ENCODE data around the gene PMF1. TPM values are rescaled to one million over a fixed set of nuclear protein-coding genes. Genes with fewer than 3 reads are reported as not detected.

The PMF1 gene
- total and polyA plus RNA-seq, 2 donors from 2014 or later: 65.6 to 110 TPM

Other genes with a start within 250 kb of the PMF1 start
- gene ARHGEF2, start 234.5 kb upstream of the PMF1 start, total RNA-seq: 99.6 TPM
- 32.3 TPM for gene ARHGEF2, start 234.5 kb upstream of the PMF1 start, polyA plus RNA-seq (ENCODE audit: insufficient read depth, low read depth, low replicate concordance)
- 175 TPM for gene SSR2, start 192.1 kb upstream of the PMF1 start, total RNA-seq
- gene SSR2, start 192.1 kb upstream of the PMF1 start, polyA plus RNA-seq (ENCODE audit: insufficient read depth, low read depth, low replicate concordance): 300 TPM
- gene UBQLN4, start 159.2 kb upstream of the PMF1 start, total RNA-seq: 24.5 TPM
- gene UBQLN4, start 159.2 kb upstream of the PMF1 start, polyA plus RNA-seq (ENCODE audit: insufficient read depth, low read depth, low replicate concordance): 24.6 TPM
- gene LAMTOR2, start 158.2 kb upstream of the PMF1 start, total RNA-seq: 50.8 TPM
- 200 TPM for gene LAMTOR2, start 158.2 kb upstream of the PMF1 start, polyA plus RNA-seq (ENCODE audit: insufficient read depth, low read depth, low replicate concordance)
- gene RAB25, start 151.8 kb upstream of the PMF1 start, total RNA-seq: 51.4 TPM
- gene RAB25, start 151.8 kb upstream of the PMF1 start, polyA plus RNA-seq (ENCODE audit: insufficient read depth, low read depth, low replicate concordance): 73.0 TPM
- gene MEX3A, start 130.5 kb upstream of the PMF1 start, total RNA-seq: 1.7 TPM
- gene MEX3A, start 130.5 kb upstream of the PMF1 start, polyA plus RNA-seq (ENCODE audit: insufficient read depth, low read depth, low replicate concordance): 1.0 TPM
- 384 TPM for gene LMNA, start 98.3 kb upstream of the PMF1 start, total RNA-seq
- 145 TPM for gene LMNA, start 98.3 kb upstream of the PMF1 start, polyA plus RNA-seq (ENCODE audit: insufficient read depth, low read depth, low replicate concordance)
- gene SEMA4A, start 59.4 kb upstream of the PMF1 start, total RNA-seq: 45.9 TPM
- 16.4 TPM for gene SEMA4A, start 59.4 kb upstream of the PMF1 start, polyA plus RNA-seq (ENCODE audit: insufficient read depth, low read depth, low replicate concordance)
- gene SLC25A44, start 18.9 kb upstream of the PMF1 start, total RNA-seq: 28.1 TPM
- gene SLC25A44, start 18.9 kb upstream of the PMF1 start, polyA plus RNA-seq (ENCODE audit: insufficient read depth, low read depth, low replicate concordance): 29.0 TPM
- gene BGLAP, start 29.2 kb downstream of the PMF1 start, total RNA-seq: 1.8 TPM
- 1.7 TPM for gene BGLAP, start 29.2 kb downstream of the PMF1 start, polyA plus RNA-seq (ENCODE audit: insufficient read depth, low read depth, low replicate concordance)
- 4.2 TPM for gene PAQR6, start 35.0 kb downstream of the PMF1 start, total RNA-seq
- 2.0 TPM for gene PAQR6, start 35.0 kb downstream of the PMF1 start, polyA plus RNA-seq (ENCODE audit: insufficient read depth, low read depth, low replicate concordance)
- 69.5 TPM for gene SMG5, start 69.8 kb downstream of the PMF1 start, total RNA-seq
- 46.1 TPM for gene SMG5, start 69.8 kb downstream of the PMF1 start, polyA plus RNA-seq (ENCODE audit: insufficient read depth, low read depth, low replicate concordance)
- 2.7 TPM for gene TMEM79, start 71.3 kb downstream of the PMF1 start, total RNA-seq
- 3.9 TPM for gene TMEM79, start 71.3 kb downstream of the PMF1 start, polyA plus RNA-seq (ENCODE audit: insufficient read depth, low read depth, low replicate concordance)
- gene GLMP, start 82.7 kb downstream of the PMF1 start, total RNA-seq: 52.4 TPM
- 154 TPM for gene GLMP, start 82.7 kb downstream of the PMF1 start, polyA plus RNA-seq (ENCODE audit: insufficient read depth, low read depth, low replicate concordance)
- gene VHLL, start 86.3 kb downstream of the PMF1 start, total RNA-seq: not detected
- gene VHLL, start 86.3 kb downstream of the PMF1 start, polyA plus RNA-seq (ENCODE audit: insufficient read depth, low read depth, low replicate concordance): not detected
- 149 TPM for gene CCT3, start 125.3 kb downstream of the PMF1 start, total RNA-seq
- 181 TPM for gene CCT3, start 125.3 kb downstream of the PMF1 start, polyA plus RNA-seq (ENCODE audit: insufficient read depth, low read depth, low replicate concordance)
- not detected for gene TSACC, start 125.5 kb downstream of the PMF1 start, total RNA-seq
- 1.1 TPM for gene TSACC, start 125.5 kb downstream of the PMF1 start, polyA plus RNA-seq (ENCODE audit: insufficient read depth, low read depth, low replicate concordance)
- 4.2 TPM for gene RHBG, start 156.2 kb downstream of the PMF1 start, total RNA-seq
- gene RHBG, start 156.2 kb downstream of the PMF1 start, polyA plus RNA-seq (ENCODE audit: insufficient read depth, low read depth, low replicate concordance): 61.9 TPM

Measured in kidney (tissue), 2 donors.